ENCODE results near the gene FOXC1.

DNA sequence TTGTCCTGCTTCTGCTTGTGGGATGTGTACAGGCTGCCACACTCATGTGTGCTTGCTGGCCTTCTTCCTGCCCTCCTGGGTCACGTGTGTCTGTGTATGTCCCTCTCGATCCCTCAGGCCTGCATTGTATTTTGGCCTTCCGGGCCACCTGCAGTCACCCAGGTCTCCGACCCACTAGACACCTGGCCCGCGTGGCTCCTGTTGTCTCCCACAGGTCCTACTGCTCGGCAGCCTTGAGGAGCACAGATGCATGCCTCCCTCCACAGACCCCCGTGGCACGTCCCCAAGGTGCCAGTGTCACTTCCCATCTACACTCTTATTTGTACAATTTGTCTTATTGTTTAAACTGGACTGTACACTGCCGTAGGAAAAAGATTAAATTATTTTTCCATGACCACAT lies 43.1 kb downstream of the FOXC1 start:
- TF ChIP-seq, protein P1, sequence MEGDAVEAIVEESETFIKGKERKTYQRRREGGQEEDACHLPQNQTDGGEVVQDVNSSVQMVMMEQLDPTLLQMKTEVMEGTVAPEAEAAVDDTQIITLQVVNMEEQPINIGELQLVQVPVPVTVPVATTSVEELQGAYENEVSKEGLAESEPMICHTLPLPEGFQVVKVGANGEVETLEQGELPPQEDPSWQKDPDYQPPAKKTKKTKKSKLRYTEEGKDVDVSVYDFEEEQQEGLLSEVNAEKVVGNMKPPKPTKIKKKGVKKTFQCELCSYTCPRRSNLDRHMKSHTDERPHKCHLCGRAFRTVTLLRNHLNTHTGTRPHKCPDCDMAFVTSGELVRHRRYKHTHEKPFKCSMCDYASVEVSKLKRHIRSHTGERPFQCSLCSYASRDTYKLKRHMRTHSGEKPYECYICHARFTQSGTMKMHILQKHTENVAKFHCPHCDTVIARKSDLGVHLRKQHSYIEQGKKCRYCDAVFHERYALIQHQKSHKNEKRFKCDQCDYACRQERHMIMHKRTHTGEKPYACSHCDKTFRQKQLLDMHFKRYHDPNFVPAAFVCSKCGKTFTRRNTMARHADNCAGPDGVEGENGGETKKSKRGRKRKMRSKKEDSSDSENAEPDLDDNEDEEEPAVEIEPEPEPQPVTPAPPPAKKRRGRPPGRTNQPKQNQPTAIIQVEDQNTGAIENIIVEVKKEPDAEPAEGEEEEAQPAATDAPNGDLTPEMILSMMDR (IDR thresholded peaks at IDR 0.05): no peak
- TF ChIP-seq, protein P2, sequence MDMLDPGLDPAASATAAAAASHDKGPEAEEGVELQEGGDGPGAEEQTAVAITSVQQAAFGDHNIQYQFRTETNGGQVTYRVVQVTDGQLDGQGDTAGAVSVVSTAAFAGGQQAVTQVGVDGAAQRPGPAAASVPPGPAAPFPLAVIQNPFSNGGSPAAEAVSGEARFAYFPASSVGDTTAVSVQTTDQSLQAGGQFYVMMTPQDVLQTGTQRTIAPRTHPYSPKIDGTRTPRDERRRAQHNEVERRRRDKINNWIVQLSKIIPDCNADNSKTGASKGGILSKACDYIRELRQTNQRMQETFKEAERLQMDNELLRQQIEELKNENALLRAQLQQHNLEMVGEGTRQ (IDR thresholded peaks at IDR 0.05; ENCODE audit: borderline replicate concordance, low read depth, low read length): no peak
- TF ChIP-seq RCOR1 (IDR thresholded peaks at IDR 0.05; ENCODE audit: low read length) (no peak), GABPA (IDR thresholded peaks at IDR 0.05; ENCODE audit: low read depth) (no peak), SMC3 (IDR thresholded peaks at IDR 0.05; ENCODE audit: low read depth, low read length) (no peak), SIN3A (IDR thresholded peaks at IDR 0.05; ENCODE audit: borderline replicate concordance, low read depth, low read length) (no peak), POLR2AphosphoS5 (IDR thresholded peaks at IDR 0.05; ENCODE audit: low read depth, low read length) (no peak), CHD2 (IDR thresholded peaks at IDR 0.05; ENCODE audit: low read length, partially characterized antibody) (no peak), EP300 (IDR thresholded peaks at IDR 0.05; ENCODE audit: borderline replicate concordance in 1 of 2, low read depth in 1 of 2, low read length in 1 of 2) (no peak)
- TF ChIP-seq, protein P3, sequence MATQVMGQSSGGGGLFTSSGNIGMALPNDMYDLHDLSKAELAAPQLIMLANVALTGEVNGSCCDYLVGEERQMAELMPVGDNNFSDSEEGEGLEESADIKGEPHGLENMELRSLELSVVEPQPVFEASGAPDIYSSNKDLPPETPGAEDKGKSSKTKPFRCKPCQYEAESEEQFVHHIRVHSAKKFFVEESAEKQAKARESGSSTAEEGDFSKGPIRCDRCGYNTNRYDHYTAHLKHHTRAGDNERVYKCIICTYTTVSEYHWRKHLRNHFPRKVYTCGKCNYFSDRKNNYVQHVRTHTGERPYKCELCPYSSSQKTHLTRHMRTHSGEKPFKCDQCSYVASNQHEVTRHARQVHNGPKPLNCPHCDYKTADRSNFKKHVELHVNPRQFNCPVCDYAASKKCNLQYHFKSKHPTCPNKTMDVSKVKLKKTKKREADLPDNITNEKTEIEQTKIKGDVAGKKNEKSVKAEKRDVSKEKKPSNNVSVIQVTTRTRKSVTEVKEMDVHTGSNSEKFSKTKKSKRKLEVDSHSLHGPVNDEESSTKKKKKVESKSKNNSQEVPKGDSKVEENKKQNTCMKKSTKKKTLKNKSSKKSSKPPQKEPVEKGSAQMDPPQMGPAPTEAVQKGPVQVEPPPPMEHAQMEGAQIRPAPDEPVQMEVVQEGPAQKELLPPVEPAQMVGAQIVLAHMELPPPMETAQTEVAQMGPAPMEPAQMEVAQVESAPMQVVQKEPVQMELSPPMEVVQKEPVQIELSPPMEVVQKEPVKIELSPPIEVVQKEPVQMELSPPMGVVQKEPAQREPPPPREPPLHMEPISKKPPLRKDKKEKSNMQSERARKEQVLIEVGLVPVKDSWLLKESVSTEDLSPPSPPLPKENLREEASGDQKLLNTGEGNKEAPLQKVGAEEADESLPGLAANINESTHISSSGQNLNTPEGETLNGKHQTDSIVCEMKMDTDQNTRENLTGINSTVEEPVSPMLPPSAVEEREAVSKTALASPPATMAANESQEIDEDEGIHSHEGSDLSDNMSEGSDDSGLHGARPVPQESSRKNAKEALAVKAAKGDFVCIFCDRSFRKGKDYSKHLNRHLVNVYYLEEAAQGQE (IDR thresholded peaks at IDR 0.05; ENCODE audit: low read depth, low read length): no peak
- TF ChIP-seq, protein P4, sequence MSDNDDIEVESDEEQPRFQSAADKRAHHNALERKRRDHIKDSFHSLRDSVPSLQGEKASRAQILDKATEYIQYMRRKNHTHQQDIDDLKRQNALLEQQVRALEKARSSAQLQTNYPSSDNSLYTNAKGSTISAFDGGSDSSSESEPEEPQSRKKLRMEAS (IDR thresholded peaks at IDR 0.05; ENCODE audit: low read depth): no peak

Measured in SK-N-SH (cell line).